BLaER1 (cell line): ENCODE data around the gene QPCT.
A peak's percentile ranks its signal among the peaks of the same experiment; 100 is the strongest.

Experiments used
- H3K27ac ChIP-seq: shearing (Covaris generic); formaldehyde crosslinking; 2 replicates; pipeline ENCODE4 v1.8.1; 2022
- H3K27me3 ChIP-seq: shearing (Covaris generic); formaldehyde crosslinking; 2 replicates; pipeline ENCODE4 v1.8.1; 2022
- H3K36me3 ChIP-seq: shearing (Covaris generic); formaldehyde crosslinking; 2 replicates; pipeline ENCODE4 v1.8.1; 2022
- H3K4me1 ChIP-seq: shearing (Covaris generic); formaldehyde crosslinking; 2 replicates; pipeline ENCODE4 v1.8.1; 2022
- H3K4me2 ChIP-seq: shearing (Covaris generic); formaldehyde crosslinking; 2 replicates; pipeline ENCODE4 v1.8.1; 2022
- H3K4me3 ChIP-seq: shearing (Covaris generic); formaldehyde crosslinking; 2 replicates; pipeline ENCODE4 v1.8.1; 2022
- H3K9ac ChIP-seq: shearing (Covaris generic); formaldehyde crosslinking; 2 replicates; pipeline ENCODE4 v1.8.1; 2022
- H3K9me3 ChIP-seq: shearing (Covaris generic); formaldehyde crosslinking; 2 replicates; pipeline ENCODE4 v1.8.1; 2022
- H4K20me1 ChIP-seq: shearing (Covaris generic); formaldehyde crosslinking; 2 replicates; pipeline ENCODE4 v1.8.1; 2022
- Cebpa-rat ChIP-seq: shearing (Covaris generic); IDR thresholded peaks from 2 replicates; pipeline ENCODE4 v1.8.1; 2022

Gene QPCT

DNA sequence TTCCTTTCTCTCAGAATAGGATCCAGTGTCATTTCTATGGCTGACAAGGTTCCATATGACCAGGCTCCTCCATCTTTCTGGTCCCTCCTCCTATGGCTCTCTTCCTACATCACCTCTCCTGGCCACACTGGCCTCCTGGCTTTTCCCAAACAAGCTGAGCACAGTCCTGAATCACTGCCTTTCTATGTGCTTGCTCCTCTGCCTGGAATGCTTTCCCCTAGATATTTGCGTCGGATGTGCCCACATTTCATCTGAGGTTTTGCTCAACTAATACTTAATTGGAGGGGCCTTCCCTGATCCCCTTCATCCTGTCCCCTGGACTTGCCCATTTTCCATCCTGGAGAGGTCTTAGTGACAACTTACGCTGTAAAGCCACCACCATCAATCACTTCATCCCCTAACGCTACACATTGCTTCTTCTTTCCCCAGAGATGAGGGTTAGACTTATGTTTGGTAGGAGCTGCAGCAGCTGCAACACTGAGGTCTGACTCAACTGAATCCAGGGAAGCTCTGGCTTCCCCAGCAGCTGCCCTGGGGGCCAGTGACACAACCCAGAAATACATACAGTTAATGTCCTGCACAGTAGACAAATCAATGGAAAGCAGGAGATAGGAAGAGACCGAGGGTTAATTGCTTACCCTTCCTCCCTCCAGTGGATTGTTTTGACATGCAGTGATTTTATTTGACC, 42.9 kb downstream of the QPCT start:
- Histone ChIP-seq H3K27ac (no peak overlapping the region), H4K20me1 (no peaks in the 10 kb centered on the region), H3K27me3 (no peaks in the 10 kb centered on the region), H3K4me3 (no peak overlapping the region), H3K36me3 (no peaks in the 10 kb centered on the region), H3K4me1 (peaks cover 32% of the 10 kb centered on the region), H3K9ac (no peak overlapping the region), H3K4me2 (no peak overlapping the region), H3K9me3 (no peaks in the 10 kb centered on the region)
- TF ChIP-seq Cebpa-rat: no peak

DNA sequence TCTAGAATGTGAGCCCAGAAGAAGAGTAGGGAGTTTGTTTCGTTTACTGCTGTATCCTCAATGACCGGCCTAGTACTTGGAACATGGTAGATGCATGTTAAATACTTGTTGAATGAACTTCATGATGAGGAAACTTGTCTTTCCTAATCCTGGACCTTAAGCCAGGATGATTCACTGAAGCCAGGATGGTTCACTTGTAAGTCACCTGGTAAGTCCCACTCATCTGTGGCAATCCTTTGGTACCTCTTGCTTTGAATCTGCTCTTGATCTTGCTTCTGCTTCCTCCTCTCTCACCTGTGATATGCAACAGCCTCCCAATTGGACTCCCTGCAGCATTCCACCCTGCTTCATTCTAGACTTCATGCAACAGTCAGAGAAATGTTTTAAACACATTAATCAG, 43.6 kb downstream of the QPCT start:
- Histone ChIP-seq H3K9ac (no peak overlapping the region), H3K9me3 (no peaks in the 10 kb centered on the region), H3K4me1 (peaks cover 32% of the 10 kb centered on the region), H3K4me3 (no peak overlapping the region), H3K4me2 (no peak overlapping the region), H3K36me3 (no peaks in the 10 kb centered on the region), H3K27me3 (no peaks in the 10 kb centered on the region), H3K27ac (no peak overlapping the region), H4K20me1 (no peaks in the 10 kb centered on the region)
- no peak for TF ChIP-seq Cebpa-rat

DNA sequence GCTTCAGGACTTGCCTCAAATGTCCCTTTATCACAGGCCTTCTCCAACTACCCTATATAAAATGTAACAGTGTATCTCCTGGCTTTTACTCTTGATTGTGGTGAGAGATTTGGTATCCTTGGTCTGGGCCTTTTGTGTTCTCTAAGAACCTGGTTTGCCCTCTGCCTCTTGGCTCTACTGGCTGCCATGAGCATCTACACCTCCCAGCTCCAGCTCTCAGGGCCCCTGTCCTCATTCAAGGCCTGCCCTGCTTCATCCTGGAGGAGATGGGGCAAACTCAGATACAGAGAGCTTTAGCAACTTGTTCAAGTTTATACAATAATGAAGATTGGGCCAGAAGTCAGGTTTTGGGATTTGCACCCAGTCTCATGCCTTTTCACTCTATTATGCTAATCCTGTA, 45.0 kb downstream of the QPCT start:
- peak overlapping the region; percentile 74 for H3K4me2 ChIP-seq
- H3K9ac ChIP-seq: no peak overlapping the region

DNA sequence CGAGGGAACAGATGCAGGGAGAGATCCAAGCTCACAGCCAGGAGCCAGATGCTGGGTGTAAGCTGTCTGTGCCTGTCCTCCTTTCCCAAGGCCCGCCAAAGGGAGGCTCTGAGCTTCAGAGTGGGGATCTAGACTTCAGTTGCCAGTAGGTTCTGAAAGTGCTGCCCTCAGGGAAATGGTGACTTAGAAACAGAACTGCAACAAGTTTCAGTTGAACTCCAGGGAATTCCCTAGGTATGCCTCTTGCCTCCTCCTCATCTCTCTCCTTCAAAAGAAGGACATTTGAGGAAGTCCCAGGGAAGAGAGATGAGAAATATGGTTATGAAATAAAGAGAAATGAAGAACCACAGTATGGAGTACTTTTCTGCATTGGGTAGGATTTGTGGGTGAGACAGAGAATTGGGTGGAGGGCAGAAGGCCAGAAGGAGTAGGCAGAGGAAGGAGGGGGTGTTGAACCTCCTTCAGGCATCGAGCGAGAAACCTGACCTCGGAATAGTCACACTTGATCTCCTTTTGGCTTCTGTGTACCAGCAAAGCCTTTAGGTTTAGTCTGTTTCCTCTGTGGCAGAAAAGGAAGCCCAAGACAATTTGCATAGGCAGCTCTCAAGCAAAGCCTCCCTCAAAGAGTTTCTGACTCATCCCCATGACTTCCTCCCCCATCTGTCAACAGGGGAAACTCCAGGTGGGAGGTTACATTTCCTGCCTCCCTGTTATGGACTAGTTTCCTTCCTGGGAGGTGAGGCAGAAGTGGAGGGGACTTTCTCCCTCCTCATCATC, 45.7 kb downstream of the QPCT start:
- peak overlapping the region; percentile 74 for H3K4me2 ChIP-seq
- H3K27ac ChIP-seq: peak overlapping the region; percentile 28; the same call in 1 of the 2 replicates
- H3K4me1 ChIP-seq: peaks cover 32% of the 10 kb centered on the region

More for the DNA sequence above, 45.0 kb downstream of the QPCT start:
- TF ChIP-seq Cebpa-rat: no peak
- Histone ChIP-seq H3K4me3 (no peak overlapping the region), H3K27me3 (no peaks in the 10 kb centered on the region), H3K36me3 (no peaks in the 10 kb centered on the region), H3K9me3 (no peaks in the 10 kb centered on the region), H3K27ac (peak overlapping the region; percentile 28; the same call in 1 of the 2 replicates), H4K20me1 (no peaks in the 10 kb centered on the region), H3K4me1 (peaks cover 32% of the 10 kb centered on the region)

DNA sequence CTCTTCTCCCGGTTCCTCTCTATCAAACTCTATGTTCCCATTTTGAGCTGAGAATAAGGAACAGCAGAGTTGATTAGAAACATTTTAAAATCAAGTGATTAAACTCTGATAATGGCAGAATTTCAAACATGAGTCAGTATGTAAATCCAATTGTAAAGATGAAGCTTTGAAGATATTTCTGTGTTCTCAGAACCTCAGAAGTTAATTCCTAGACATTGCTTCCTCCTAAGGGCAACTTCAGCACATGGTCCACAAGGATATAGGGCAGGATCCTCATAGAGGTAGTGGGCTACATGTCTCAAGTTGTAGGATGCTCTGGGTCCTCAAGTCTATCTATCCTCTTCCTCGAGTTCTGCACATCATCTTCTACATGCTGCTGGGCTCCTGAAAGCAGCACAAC, 46.3 kb downstream of the QPCT start:
- no peaks in the 10 kb centered on the region for H3K36me3 ChIP-seq
- TF ChIP-seq Cebpa-rat: no peak
- H3K4me1 ChIP-seq: peaks cover 32% of the 10 kb centered on the region
- H3K9ac ChIP-seq: no peak overlapping the region
- no peaks in the 10 kb centered on the region for H4K20me1 ChIP-seq
- H3K27ac ChIP-seq: no peak overlapping the region; the same call in 1 of the 2 replicates
- H3K27me3 ChIP-seq: no peaks in the 10 kb centered on the region
- H3K4me2 ChIP-seq: peak overlapping the region; percentile 74
- no peak overlapping the region for H3K4me3 ChIP-seq
- no peaks in the 10 kb centered on the region for H3K9me3 ChIP-seq

More for the DNA sequence above, 45.7 kb downstream of the QPCT start:
- no peaks in the 10 kb centered on the region for H3K9me3 ChIP-seq
- no peaks in the 10 kb centered on the region for H3K36me3 ChIP-seq
- H3K27me3 ChIP-seq: no peaks in the 10 kb centered on the region
- no peaks in the 10 kb centered on the region for H4K20me1 ChIP-seq
- H3K9ac ChIP-seq: no peak overlapping the region
- H3K4me3 ChIP-seq: no peak overlapping the region
- no peak for TF ChIP-seq Cebpa-rat

DNA sequence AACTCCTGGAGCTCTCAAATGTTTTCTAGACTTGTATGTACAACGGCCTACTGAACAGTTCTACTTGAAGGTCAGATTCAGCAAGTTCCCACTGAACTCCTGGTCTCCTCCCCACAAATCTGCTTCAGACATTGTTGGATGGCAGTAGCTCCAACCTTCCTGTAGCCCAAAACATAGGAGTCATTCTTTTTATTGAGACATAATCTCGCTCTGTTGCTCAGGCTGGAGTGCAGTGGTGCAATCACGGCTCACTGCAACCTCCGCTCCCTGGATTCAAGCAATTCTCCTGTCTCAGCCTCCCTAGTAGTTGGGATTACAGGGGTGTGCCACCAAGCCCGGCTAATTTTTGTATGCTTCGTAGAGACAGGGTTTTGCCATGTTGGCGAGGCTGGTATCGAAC, 47.3 kb downstream of the QPCT start:
- Histone ChIP-seq H3K36me3 (no peaks in the 10 kb centered on the region), H3K4me3 (no peak overlapping the region), H3K9me3 (no peaks in the 10 kb centered on the region), H3K4me2 (no peak overlapping the region), H4K20me1 (no peaks in the 10 kb centered on the region), H3K27ac (no peak overlapping the region), H3K27me3 (no peaks in the 10 kb centered on the region), H3K4me1 (peaks cover 34% of the 10 kb centered on the region), H3K9ac (no peak overlapping the region)
- TF ChIP-seq Cebpa-rat: no peak

DNA sequence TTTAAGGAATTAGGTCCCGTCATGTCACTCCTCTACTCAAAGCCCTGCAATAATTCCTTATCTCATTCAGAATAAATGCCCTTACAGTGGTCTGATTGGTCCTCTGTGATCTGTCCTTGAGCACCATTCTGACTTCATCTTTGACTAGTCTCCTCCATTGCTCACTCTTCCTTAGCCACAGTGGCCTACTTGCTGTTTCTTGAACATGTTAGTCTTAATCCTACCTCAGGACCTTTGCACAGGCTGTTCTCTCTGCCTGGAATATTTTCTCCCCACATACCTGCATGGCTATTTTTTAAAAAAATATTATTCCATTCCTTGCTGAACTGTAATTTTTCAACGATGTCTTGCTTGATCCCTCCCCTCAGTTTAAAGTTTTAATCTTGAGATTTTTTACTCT, 48.0 kb downstream of the QPCT start:
- TF ChIP-seq Cebpa-rat: no peak
- no peak overlapping the region for H3K4me3 ChIP-seq
- H3K9me3 ChIP-seq: no peaks in the 10 kb centered on the region
- H3K4me2 ChIP-seq: no peak overlapping the region
- H3K27ac ChIP-seq: no peak overlapping the region
- H3K27me3 ChIP-seq: no peaks in the 10 kb centered on the region
- H3K9ac ChIP-seq: no peak overlapping the region
- peaks cover 38% of the 10 kb centered on the region for H3K4me1 ChIP-seq
- H3K36me3 ChIP-seq: no peaks in the 10 kb centered on the region
- no peaks in the 10 kb centered on the region for H4K20me1 ChIP-seq

DNA sequence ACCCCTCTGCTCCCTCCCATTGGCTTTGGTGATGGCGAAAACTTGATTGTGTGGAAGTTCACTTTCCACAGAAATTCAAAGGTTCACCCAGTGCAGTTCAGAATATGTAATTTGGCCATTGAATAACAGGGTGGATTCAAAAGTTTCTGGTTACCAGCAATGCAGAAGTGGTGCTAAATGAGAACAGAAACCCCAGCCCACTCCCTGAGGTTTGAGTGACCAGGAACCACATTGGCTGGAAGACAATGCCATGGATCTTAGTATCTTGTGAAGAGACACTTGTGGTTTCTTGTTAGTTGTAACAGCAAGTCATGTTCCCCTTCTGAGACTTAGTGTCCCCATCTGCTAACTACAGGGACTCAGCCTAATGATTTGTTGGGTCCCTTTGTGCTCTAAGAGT, 49.8 kb downstream of the QPCT start:
- Histone ChIP-seq H3K4me2 (no peak overlapping the region), H3K4me1 (peaks cover 31% of the 10 kb centered on the region), H3K27ac (no peak overlapping the region), H3K36me3 (no peaks in the 10 kb centered on the region), H4K20me1 (no peaks in the 10 kb centered on the region), H3K9me3 (no peaks in the 10 kb centered on the region), H3K9ac (no peak overlapping the region), H3K27me3 (no peaks in the 10 kb centered on the region), H3K4me3 (no peak overlapping the region)
- no peak for TF ChIP-seq Cebpa-rat

DNA sequence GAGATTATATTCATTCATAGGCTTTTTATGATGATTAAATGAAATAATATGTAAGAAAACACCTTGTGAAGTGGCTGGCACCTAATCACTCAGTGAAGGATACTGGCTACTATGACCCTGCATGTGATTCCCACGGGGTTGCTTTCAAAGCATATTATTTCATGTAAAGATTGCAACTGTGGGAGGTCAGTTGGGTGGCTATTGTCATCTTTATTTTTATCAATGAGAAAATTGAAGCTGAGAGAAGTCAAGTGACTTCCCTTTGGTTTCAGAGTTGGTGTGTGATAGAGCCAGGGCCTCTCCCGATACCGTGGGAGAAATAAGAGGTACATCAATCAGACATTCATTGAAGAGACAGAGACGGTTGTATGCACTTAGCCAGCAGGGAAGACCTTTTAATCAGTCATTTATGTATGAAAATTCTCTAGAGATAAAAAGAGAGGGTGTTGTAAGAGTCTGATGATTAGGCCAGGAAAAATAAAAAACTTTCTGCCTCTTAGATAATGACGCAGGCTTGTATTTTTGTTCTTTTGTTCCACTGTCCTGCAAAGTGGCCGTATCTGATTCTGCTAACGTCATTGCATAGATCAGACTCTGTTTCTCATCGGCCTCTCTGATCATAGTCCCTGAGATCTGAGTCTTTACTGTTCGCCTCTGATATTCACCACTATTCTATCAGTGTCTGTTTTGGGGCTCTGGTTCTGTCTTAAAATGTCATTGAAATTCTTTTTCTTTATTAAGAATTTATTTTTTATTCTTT, 50.5 kb downstream of the QPCT start:
- no peaks in the 10 kb centered on the region for H3K9me3 ChIP-seq
- H3K27ac ChIP-seq: no peak overlapping the region
- peaks cover 24% of the 10 kb centered on the region for H3K4me1 ChIP-seq
- no peaks in the 10 kb centered on the region for H4K20me1 ChIP-seq
- H3K36me3 ChIP-seq: no peaks in the 10 kb centered on the region
- H3K4me2 ChIP-seq: no peak overlapping the region
- no peak for TF ChIP-seq Cebpa-rat
- no peak overlapping the region for H3K4me3 ChIP-seq
- no peak overlapping the region for H3K9ac ChIP-seq
- H3K27me3 ChIP-seq: no peaks in the 10 kb centered on the region
